Retinal pigment epithelial cell (primary cell): ENCODE results near the gene VASH2.

ENCODE experiments used
- DNase-seq: peaks from one replicate; pipeline ENCODE4 v3.0.0-alpha.2; 2010; ENCODE audit warnings: low read depth
- H3K4me3 ChIP-seq: 2 replicates; pipeline ENCODE4 v1.5.1; 2011; ENCODE audit warnings: mild to moderate bottlenecking, low read length, control low read depth, moderate library complexity
- TF ChIP-seq, protein P1 (sequence below): conservative IDR thresholded peaks from 2 replicates; pipeline ENCODE4 v1.5.1; 2011; ENCODE audit warnings: low read depth, low read length, control low read depth, inconsistent platforms

Gene VASH2

DNA sequence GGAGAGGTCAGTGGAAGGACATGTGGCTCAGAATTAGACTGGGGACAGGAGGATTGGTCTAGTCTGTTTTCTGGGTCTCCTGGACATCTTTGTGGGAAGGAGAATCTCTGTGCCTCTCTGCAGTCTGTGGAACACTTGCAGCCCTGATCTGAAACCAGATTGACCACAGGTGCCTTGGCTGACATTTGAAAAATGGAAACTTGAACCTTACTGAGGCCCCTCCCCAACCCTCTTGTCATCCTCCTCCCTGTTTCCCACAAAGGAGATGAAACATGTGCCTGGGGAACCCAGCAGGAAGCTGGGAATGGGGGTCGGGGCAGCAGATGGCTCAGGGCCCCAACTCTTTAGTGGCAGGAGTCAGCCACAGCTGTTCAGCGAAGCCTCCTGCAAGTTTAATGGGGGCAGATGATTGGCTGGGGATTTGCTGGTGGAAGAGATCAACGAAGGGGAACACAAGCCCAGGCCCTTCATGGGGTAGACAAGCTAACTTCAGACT is 18.1 kb downstream of the VASH2 start:
- no peak for DNase-seq
- no peak overlapping the region for H3K4me3 ChIP-seq
- TF ChIP-seq, protein P1, sequence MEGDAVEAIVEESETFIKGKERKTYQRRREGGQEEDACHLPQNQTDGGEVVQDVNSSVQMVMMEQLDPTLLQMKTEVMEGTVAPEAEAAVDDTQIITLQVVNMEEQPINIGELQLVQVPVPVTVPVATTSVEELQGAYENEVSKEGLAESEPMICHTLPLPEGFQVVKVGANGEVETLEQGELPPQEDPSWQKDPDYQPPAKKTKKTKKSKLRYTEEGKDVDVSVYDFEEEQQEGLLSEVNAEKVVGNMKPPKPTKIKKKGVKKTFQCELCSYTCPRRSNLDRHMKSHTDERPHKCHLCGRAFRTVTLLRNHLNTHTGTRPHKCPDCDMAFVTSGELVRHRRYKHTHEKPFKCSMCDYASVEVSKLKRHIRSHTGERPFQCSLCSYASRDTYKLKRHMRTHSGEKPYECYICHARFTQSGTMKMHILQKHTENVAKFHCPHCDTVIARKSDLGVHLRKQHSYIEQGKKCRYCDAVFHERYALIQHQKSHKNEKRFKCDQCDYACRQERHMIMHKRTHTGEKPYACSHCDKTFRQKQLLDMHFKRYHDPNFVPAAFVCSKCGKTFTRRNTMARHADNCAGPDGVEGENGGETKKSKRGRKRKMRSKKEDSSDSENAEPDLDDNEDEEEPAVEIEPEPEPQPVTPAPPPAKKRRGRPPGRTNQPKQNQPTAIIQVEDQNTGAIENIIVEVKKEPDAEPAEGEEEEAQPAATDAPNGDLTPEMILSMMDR = no peak

DNA sequence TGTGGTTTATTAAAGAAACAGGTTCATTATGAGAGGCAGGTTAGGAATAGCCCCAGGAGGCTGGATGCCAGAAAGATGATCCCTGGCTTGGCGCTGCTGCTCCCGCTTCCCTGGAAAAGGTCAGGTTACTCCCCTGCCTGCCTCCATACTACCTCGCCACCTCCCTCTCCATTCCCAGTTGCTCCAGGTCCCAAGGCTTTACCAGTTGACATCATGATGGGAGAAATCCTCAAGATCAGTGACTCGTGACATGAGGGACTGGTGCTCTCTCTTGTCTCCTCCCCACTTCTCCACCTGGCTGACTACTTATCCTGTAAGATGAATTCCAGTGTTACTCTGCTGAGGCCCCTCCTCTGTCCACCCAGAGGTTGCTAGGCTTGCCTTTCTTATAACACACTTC is 19.7 kb downstream of the VASH2 start:
- no peak overlapping the region for H3K4me3 ChIP-seq
- TF ChIP-seq, protein P1 = no peak

GRCh38 chr1:212971312-212971711 is 21.0 kb downstream of the VASH2 start:
- TF ChIP-seq, protein P1 = no peak
- DNase-seq = no peak
- H3K4me3 ChIP-seq = no peak overlapping the region

More for the DNA sequence above, 19.7 kb downstream of the VASH2 start:
- DNase-seq = no peak

- TF ChIP-seq, protein P1 = no peak
- no peak overlapping the region for H3K4me3 ChIP-seq
- no peak for DNase-seq
These were observed 23.1 kb downstream of the VASH2 start for GRCh38 chr1:212973426-212973825.

GRCh38 chr1:212973899-212974298 is 23.6 kb downstream of the VASH2 start:
- TF ChIP-seq, protein P1 = no peak
- H3K4me3 ChIP-seq = no peak overlapping the region
- DNase-seq = no peak

DNA sequence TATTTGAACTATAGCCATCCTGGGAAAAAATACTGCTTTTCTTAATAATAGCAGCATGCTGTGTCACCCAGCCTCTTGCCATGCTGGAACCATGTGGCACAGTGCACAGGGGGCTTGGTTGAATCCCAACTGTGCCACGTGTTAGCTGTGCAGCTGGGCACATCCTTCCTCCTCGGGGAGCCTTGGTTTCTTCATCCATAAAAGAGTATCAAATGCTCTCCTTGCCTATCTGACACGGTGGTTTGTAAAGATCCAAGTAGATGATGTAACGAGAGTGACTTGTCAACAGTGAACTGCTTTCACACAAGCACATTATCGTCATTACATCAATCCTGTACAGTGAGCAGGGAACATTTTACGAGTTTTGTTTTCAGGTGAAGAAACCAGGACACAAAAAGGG is 24.4 kb downstream of the VASH2 start:
- TF ChIP-seq, protein P1 = no peak
- no peak overlapping the region for H3K4me3 ChIP-seq
- DNase-seq = no peak

DNA sequence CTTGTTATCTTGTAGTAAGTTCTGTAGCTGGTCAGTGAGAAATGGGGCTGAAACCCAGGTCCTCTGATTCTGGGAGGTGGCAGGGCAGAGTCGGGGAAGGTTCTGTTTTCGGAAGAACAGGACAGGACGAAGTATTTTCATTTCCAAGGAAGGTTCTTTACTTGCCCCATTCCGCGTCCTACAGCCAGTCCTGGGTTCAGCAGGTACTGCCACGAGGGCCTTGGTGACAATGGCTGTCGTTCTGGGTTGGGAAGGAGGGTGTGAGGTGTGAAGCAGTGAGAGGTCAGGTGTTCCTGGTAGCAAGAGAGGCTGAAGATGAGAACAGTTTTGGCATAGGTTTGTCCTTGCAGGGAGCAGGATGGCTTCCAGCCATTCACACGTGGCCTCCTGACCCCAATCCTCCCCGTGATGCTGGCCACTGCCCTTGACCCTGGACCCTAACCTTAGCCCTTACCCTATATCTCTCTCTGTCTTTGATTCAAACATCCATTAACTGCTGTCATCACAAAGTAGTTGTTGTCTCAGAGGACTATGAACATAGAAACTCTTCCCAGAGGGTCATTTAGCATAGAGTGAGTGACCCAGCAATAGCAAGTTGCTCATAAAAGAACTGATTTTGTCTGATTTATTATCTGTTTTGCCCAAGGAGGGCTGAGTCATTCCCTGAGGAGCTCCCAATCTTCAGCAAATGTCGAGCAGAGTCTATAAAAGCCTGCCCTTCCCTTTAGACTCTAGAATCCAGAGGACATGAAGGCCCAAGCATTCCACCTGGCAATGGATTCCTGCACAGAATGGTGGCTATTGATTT is 25.0 kb downstream of the VASH2 start:
- DNase-seq = no peak
- TF ChIP-seq, protein P1 = no peak
- no peak overlapping the region for H3K4me3 ChIP-seq
